GM08714 (cell line): Measurements from ENCODE around the gene HMGCS1.
"Not testable (repeated sequence)": the region's sequence is repeated elsewhere in the genome, so short reads cannot be mapped to it uniquely, and the experiment has no call there.

Source experiments
- H3K4me3 ChIP-seq: fragments of 200-500 bp; sonication (Bioruptor generic); 2 replicates; pipeline ENCODE4 v1.5.1; 2014; ENCODE audit warnings: mild to moderate bottlenecking, low read length, inconsistent platforms
- ZNF274 ChIP-seq: IDR thresholded peaks from 2 replicates; pipeline ENCODE4 v1.6.1; 2012; ENCODE audit warnings: mild to moderate bottlenecking, low read depth, low read length

The HMGCS1 gene

DNA sequence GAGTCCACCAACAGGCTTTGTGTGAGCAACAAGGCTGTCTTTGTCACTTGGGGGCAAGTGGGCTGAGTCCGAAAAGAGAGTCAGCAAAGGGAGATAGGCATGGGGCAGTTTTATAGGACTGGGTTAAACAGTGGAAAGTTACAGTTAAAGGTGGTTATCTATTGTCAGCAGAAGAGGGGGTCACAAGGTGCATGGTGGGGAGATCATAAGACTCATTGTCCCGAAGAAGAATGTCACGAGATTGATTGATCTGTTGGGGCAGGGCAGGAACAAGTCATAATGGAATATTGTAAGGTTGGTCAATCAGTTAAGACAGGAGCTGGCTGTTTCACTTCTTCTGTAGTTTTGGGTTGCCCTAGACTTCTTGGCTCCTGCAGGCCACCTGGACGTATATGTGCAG is 7.6 kb upstream of the HMGCS1 start:
- H3K4me3 ChIP-seq: no peak overlapping the region
- no peak for TF ChIP-seq ZNF274

DNA sequence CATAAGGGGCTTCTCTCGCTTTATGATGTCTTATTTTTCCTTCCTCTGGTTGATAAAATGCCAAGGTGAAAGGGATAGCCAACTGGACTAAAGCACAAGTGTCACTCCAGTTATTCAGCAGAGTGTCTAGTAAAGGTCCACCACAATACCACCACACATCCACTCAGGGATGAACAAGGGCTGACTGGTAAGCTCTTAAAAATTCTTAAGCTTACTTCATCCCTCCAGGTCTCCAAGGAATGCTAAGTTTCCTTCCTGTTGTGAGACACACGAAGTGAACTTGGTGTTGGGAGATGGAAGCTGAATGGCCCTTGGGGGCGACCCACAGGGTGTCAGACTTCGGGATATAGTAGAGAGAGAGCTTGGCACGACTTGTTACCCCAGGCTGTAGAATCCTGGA is 3.2 kb upstream of the HMGCS1 start:
- H3K4me3 ChIP-seq: no peak overlapping the region
- no peak for TF ChIP-seq ZNF274

DNA sequence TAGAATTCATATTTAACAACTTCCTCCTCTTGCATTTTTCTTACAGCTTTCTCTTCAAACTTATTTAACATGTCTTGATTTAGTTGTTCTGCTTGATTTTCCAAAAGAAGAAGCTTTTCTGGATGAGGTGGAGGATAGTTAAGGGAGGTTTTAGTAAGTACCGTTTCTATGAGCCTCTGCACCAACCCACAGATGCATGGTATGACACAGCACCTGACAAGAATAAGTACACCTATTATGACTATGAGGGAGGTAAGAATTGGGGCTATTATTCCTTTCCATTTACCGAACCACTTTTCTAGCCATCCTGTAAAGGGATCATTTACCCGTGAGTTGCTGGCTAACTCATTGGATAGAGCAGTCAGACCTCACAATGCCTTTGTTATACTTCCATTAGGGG is 2.5 kb upstream of the HMGCS1 start:
- TF ChIP-seq ZNF274: no peak
- H3K4me3 ChIP-seq: no peak overlapping the region

GRCh38 chr5:43315263-43315662 is 2.1 kb upstream of the HMGCS1 start:
- no peak for TF ChIP-seq ZNF274
- H3K4me3 ChIP-seq: no peak overlapping the region

DNA sequence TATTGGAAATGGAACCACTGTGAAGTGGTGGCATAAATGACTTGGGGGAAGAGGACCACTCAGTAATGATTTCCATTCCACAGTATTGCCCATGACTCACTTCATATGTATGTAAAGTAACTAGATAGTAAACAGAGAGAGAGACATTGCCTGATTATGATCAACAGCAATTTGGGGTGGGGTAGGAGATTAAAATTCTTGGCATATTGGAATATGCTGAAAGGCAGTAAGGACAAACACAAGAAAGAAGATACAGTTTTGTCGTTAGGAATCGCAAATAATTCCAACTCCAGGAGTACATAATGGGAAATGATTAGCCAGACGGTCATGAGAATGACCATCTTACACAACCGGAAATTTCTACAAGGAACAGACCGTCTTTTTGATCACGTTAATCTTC is 1.5 kb upstream of the HMGCS1 start:
- H3K4me3 ChIP-seq: no peak overlapping the region
- no peak for TF ChIP-seq ZNF274

DNA sequence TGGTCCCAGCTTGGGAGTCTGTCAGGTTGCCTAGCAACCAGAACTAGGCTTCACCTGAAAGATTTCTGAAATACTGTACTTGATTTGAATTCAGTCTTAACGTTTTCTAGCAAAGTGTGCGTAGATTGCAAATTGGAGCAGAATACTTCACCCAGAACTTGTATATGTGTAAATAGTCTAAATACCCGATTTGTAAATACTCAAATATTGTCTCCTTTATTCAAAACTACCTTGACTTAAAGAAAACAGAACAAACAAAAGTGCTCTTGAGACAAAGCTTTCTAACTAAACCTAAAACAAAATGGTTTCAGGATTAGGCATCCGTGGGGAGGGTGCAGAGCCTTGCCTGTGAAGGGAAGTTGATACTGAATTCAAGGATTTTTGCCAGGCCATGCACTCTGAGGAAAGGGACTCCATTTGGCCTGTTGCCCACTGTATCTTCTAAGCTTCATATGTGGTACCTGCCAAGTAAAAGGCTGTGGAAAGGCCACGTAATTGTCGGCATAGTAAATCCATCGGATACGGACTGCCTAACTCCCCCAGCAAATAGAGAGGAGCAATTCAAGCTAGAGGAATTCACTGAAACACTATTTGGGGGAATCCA is 744 bp upstream of the HMGCS1 start:
- no peak for TF ChIP-seq ZNF274
- peak overlapping the region; percentile 20; the same call in 1 of the 2 replicates for H3K4me3 ChIP-seq

GRCh38 chr5:43312699-43313034 is 545 bp downstream of the HMGCS1 start:
- peak overlapping the region; percentile 69 for H3K4me3 ChIP-seq
- no peak for TF ChIP-seq ZNF274

DNA sequence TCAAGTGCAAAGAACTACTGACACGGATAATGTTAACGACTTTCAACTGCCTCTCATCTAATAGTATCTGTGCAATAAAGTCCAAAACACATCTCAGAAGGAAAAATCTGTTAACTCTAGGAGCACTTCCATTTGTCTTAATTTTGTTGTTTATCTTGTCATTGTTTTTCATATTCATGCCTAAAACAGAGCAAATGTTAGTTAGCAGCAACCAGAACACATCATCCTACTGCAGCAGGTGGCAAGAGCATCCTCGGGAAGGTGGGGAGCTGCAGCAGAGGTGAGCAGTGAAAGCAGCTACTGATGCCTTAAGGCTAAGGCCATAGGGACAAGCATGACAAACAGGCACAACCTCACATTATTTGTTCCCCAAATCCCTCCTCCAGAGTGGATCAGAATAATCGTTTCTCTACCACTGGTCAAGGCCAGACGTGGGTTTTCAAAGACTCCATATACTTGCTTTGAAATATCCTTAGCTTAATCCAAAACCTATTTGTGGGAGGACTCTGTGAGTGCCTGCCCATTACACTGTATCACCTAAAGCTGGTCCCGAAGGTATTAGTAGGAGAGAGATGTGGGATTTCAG is 1.0 kb downstream of the HMGCS1 start:
- H3K4me3 ChIP-seq: peak overlapping the region; percentile 69
- TF ChIP-seq ZNF274: no peak

- H3K4me3 ChIP-seq: no peak overlapping the region
- no peak for TF ChIP-seq ZNF274
Observed at GRCh38 chr5:43309637-43310036, 3.6 kb downstream of the HMGCS1 start.

GRCh38 chr5:43309122-43309521 is 4.1 kb downstream of the HMGCS1 start:
- H3K4me3 ChIP-seq: no peak overlapping the region
- TF ChIP-seq ZNF274: no peak

DNA sequence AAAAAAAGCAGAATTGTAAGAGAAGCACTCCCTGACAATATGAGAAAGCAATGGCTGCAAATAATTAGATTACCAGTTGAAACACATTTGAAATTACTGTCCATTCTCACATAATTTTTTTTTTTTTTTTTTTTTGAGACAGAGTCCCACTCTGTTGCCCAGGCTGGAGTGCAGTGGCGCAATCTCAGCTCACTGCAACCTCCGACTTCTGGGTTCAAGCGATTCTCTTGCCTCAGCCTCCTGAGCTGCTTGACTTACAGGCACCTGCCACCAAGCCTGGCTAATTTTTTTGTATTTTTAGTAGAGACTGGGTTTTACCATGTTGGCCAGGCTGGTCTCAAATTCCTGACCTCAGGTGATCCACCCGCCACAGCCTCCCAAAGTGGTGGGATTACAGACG is 6.3 kb downstream of the HMGCS1 start:
- not testable (repeated sequence) for H3K4me3 ChIP-seq

DNA sequence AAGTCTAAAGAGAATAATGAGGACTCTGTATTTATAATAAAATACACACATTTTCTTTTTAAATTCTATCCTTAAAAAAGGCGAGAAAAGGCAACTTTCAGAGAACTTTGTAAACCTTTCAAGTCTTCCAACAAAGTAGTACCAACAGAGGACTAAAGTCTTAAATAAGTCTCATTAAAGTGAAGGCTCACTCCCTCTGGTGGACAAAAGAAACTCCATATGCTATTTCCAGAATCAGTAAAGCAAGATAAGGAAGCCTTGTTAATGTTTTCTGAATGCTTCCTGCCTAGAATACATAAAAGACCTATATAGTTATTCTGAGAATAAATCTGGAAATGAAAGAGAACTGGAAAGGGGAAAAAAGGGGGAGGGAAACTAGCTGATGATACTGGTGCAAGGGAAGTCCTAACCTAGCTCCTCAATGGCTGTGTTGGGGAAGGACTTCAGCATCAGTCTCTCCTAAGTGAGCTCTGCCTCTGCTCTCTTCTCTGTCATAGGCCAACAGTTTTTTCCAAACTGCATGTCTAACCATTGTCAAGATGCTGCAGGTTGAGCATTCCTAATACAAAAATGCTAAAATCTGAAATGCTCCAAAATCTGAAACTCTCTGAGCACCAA is 7.2 kb downstream of the HMGCS1 start:
- no peak overlapping the region for H3K4me3 ChIP-seq
- no peak for TF ChIP-seq ZNF274

DNA sequence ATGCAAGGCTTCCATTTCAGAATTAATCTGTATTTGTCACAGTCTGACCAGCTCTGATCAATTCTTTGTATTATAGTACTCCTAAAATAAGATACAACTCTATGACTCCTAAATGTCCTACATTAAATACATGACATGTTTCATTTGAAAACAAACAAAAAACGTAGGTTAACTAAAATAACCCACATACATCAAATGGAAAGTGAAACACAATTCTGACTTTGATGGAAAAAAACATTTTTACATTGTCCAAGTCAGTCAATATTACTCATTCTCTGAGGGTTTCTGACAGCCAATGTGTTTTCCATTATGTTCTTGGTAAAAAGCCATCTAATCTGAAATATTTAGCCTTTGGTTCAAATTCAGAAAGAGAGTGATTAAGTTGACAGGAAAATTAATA is 8.7 kb downstream of the HMGCS1 start:
- H3K4me3 ChIP-seq: no peak overlapping the region
- no peak for TF ChIP-seq ZNF274

DNA sequence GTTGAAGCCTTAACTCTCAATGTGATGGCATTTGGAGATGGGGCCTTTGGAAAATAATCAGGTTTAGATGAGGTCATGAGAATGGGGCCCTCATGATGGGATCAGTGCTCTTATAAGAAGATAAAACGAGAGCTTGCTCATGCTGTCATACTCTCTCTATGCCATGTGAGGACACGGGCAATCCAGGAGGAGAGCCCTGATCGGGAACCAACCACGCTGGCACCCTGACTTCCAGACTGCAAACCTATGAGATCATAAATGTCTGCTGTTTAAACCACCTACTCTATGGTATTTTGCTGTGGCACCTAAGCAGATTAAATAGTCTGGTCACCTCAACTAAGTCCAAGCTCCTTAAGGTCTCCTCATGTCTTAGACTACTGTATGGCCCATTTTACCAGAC is 10.0 kb downstream of the HMGCS1 start:
- no peak for TF ChIP-seq ZNF274
- H3K4me3 ChIP-seq: no peak overlapping the region

DNA sequence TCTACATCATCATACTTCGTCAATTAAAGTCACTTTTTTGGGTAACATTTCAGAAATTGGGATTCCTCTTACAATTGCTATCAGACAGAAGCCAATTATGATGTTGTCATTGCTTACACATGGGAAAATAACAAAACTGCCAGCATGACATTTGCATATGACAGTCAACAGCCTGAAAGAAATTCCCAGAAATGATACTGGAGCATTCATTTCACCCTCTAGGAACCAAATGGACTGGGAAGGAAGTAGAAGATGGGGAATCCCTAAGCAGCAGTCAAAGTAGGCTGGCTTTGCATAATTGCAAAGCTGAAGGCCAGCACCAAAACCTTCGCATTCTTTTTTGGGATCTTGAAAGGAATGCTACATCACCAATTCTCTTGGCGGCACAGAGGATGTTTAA is 10.7 kb downstream of the HMGCS1 start:
- TF ChIP-seq ZNF274: no peak
- H3K4me3 ChIP-seq: no peak overlapping the region

- TF ChIP-seq ZNF274: no peak
- H3K4me3 ChIP-seq: no peak overlapping the region
Observed at GRCh38 chr5:43301653-43302091, 11.5 kb downstream of the HMGCS1 start.
